GM12872 (cell line): ENCODE results near the gene MCU.

Source experiments
- TF ChIP-seq, protein P1 (sequence below): IDR thresholded peaks from 3 replicates; pipeline ENCODE4 v1.5.1; 2011; ENCODE audit warnings: low read depth, mild to moderate bottlenecking, low read length, moderate library complexity; ENCODE audit not compliant: insufficient read depth

The MCU gene

DNA sequence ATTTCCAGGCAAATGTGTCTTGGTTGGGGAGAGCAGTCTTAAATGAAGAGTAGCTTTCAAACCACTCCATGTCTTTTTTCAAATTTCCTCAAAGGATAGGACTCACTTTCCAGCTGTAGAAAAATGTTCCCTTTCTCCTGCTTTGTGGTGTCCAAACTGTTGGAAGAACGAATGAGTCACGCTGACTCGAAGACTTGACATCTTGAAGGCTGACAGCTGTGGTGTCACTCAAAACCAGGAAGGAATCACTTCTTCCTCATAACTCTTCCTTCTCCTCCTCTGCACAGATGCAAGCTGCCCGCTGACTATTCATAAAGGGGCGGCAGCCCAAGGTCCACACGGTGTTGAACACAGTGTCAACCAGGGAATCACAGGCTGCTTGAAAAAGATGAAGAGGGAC is 243.4 kb downstream of the MCU start:
- TF ChIP-seq, protein P1, sequence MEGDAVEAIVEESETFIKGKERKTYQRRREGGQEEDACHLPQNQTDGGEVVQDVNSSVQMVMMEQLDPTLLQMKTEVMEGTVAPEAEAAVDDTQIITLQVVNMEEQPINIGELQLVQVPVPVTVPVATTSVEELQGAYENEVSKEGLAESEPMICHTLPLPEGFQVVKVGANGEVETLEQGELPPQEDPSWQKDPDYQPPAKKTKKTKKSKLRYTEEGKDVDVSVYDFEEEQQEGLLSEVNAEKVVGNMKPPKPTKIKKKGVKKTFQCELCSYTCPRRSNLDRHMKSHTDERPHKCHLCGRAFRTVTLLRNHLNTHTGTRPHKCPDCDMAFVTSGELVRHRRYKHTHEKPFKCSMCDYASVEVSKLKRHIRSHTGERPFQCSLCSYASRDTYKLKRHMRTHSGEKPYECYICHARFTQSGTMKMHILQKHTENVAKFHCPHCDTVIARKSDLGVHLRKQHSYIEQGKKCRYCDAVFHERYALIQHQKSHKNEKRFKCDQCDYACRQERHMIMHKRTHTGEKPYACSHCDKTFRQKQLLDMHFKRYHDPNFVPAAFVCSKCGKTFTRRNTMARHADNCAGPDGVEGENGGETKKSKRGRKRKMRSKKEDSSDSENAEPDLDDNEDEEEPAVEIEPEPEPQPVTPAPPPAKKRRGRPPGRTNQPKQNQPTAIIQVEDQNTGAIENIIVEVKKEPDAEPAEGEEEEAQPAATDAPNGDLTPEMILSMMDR = no peak
